Hindlimb muscle (tissue), 1 donor: ENCODE measurements around the gene CAPZB. TPM values are rescaled to one million over a fixed set of nuclear protein-coding genes. Genes with fewer than 3 reads are reported as not detected.

Experiments
- DNase-seq: peaks from one replicate; pipeline ENCODE4 v3.0.0-alpha.2; 2013
- polyA plus RNA-seq: library from polyadenylated mRNA; unstranded; fragments of 120-200 nt; gene quantifications from one replicate; pipeline ENCODE4 v1.2.1, GENCODE V29; 2013; ENCODE audit not compliant: insufficient read length

CAPZB gene
- polyA plus RNA-seq, 1 donor = 285 TPM

DNA sequence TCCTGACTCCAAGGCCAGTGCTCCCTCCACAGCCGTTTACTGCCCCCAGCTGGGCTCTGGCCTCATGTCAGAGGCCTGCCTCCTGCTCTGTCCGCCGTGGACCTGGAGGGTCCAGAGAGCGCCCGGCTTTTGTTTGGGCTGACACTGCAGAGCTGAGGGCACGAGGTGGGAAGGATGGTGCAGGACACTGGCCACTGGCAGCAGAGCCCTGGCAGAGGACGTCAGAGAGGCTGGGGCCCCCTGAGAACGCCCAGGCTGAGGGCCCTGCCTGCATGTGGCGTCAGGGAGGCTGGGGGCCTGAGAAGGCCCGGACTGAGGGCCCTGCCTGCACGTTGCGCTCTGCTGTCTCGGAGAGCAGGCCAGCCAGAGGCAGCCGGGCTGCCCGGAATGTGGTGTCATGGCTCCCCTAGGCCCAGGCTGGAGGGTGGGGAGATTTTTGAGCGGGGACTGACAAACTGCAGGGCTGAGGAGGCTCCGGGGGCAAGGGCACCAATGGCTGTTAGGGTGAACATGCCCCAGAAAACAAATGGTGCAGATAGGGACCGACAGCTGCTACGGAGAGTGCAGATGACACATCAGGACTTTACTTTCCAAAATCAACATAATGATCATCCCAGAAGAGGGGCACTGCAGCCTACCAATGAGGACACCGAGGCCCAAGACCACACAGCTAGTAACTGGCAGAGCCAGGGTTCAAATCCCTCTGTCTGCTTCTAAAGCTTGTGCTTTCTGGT lies 141.6 kb downstream of the CAPZB start:
- no peak for DNase-seq

DNA sequence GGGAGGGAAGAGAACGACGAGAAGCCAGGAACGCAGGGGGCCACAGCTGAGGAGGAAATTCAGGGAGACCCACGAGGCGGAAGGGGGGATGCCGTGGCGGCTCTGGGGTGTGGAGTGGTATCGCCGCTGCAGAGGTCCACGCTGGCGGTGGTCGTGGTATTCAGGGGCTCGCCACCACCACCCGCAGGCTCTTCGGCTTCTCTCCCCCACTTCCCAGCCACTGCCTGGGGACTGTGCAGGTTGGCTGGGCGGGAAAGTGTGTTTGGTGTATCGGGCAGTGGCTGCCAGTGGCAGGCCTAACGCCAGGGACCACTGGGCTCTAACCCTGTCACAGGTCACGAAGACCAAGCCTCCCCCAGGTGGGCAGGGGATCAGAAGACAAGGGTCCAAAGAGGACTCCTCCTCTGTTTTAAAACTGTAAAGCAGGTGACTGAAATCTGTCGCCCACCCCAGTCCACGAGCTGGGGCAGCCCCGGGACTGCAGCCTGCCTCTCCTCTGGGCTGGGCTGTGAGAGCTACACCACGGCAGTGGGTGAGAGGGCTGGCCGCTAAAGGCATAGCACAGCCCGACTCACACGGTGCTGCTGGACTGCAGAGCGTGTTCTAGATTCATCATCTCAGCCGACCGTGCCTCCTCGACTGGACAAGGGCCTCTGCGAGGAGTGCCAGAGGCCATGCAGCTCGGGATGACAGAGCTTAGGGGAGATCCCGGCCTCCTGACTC lies 142.3 kb downstream of the CAPZB start:
- no peak for DNase-seq

DNA sequence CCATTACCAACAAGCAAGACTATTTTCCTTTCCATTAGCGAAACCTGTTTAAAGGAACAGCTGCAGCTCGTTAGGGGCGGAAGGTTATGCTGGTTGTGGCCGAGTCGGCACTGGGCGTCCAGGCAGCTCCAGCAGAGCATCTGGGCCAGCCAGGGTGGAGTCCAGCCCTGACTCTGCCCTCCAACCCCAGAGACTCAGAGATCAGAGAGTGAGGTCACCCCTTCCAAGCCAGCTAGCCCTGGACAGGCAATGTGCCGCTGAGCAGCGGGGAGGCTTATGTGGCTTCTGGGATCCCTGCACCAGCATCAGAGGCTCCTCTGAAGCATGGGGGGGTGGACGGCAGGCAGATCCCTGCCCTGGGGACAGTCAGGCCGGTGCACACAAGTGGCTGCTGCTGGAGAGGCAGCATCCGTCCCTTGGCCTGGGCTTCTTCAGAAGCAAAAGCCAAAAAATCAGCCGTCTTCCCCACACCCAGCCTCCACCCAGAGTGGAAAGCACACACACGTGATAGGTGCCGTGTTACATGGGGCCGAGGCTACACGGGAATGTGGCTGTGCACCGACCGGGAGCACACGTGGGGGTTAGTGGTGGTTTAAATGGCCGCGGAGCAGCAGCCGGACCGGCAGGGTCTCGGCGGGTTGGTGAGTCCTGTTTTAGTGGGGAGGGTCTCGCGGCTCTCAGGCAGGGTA lies 143.1 kb downstream of the CAPZB start:
- DNase-seq = peak; percentile 38

DNA sequence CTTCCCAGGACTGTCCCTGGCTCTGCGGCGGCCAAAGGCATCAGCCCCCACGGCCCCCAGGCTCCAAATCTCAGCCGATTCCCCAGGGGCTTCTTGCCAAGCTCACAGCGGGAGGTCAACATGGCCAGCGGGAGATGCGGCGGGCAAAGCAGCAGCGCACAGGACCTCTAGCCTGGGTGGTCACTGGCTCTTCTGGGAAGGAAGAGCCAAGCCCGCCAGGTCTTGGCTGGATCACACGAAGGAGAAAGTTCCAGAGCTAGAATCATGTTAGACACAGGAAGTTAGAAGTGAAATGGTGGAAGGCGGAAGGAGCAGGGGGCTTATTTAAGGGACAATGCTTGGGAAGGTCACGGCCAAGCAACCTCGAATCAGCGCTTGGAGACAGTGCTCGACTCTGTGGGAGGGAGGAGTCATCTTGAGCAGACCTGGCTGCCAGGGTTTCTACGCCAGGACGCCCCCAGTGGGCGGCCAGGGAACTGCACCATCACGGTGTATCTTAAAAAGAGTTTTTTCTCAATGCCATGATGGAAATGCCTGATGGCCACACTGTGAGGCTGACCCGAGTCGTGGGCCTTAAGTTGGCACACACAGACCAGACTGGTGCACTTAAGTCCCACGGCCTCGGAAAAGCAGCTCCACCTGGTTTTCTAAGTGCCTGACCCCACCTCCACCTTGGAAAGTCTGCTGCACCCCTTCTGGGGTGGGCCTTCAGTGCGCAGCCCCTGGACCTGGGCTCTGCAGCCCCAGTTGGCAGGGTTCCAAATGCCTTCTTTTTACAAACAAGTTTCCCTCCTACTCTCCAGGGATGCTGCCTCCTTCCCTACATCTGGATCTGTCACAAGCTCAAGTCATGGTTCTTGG lies 143.9 kb downstream of the CAPZB start:
- peak; percentile 76 for DNase-seq

DNA sequence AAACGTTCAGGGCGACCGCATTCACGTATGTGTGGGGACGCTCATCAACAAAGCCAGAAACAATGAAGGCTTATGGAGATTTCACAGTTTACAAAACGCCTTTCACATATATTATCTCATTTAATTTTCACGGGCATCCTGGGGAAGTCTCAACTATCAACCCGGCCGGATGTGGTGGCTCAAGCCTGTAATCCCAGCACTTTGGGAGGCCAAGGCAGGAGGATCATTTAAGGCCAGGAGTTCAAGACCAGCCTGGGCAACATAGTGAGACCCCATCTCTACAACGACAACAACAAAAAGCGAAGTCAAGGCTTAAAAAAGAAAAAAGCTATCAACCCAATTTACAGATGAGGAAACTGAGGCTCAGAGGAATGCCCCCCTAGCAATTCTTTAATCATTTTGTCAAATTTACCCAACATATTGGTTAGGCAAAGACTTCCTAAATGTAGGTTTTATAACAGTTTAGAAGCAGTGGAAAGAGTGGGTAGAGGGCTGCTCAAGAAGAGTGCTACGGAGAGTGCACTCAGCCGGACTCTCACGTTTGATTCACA lies 144.9 kb downstream of the CAPZB start:
- DNase-seq = no peak

DNA sequence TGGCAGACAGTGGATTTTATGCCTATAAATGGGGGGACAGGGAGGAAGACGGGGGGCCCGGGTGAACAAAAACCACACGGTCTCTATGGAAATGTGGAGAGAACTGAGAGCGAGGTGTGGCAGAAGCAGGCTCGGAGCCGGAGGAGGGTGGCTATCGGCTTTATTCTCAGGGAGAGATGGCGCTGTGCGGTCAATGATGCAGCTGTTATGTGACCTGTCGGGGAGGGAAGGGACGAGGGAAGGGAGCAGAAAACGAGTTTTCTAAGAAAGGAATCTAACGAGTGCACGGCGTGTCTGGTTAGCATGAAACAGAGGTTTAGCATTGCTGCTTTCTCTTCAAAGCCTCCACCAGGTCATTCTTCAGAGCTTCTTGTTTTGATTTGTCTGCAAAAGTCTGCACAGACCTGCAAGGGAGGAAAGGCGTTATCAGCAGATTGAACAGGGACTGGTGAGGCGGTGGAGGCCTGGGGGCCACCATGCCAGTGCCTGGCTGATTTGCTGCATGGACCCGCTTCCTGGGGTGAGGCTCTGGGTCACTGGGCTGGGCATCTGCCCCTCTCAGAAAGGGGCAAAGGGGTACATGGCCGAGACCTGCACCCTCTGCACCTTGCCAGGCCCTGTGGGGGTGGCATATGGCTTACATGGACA lies 146.0 kb downstream of the CAPZB start:
- DNase-seq = no peak

DNA sequence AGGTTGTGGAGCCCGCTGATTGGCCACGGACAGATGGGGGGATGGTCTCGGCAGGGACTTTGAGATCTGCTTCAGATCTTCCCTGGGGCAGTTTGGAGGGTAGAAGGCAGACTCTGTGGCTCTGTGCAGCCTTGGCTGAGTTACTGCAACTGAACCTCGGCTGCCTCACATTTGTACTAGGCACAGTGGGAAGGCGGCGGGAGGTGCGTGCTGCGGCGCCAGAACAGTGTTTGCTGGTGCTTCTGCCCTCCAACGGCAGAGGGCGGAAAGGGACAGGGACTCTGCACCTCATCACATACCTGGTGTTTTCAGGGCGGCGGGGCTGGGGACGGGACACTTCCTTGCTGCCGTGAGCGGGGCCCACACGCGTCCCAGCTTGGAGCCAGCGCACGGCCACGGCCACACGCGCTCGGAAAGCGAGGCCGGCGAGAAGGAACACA lies 147.0 kb downstream of the CAPZB start:
- no peak for DNase-seq

DNA sequence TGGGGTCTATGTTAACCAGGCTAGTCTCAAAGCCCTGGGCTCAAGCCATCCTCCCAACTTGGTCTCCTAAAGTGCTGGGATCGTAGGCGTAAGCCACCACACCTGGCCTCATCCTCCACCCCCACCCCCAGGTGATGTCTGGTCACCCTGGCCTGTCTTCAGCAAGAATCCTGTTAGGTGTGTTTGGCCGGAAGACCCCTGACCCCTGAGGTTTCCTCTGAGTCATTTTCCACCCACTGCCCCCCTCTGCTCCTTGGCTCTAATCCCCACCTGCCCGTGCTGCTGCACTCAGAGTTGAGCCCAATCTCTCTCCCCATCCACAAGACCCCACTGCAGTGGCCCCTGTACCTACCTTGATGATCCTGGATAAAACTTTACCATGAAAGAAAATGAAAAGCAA lies 148.1 kb downstream of the CAPZB start:
- no peak for DNase-seq

DNA sequence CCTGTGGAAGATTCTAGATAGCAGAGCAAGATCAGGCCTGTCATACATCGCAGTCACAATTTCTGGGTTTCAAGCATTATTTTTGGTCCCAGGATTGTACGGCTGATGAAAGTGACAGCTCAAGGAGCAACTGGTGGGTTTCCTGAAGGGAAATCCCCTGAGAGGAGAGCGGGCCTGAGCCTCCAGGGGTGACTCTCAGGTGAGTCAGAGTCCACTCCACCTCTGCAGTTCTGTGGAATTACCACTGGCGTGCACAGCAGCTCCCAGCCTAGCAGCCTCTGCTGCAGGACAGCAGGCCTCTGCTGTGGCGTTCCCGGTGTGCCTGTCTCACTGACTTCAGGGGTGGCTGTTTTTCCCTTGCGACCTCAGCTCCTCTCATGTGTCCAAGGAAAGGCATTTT lies 148.8 kb downstream of the CAPZB start:
- DNase-seq = no peak

DNA sequence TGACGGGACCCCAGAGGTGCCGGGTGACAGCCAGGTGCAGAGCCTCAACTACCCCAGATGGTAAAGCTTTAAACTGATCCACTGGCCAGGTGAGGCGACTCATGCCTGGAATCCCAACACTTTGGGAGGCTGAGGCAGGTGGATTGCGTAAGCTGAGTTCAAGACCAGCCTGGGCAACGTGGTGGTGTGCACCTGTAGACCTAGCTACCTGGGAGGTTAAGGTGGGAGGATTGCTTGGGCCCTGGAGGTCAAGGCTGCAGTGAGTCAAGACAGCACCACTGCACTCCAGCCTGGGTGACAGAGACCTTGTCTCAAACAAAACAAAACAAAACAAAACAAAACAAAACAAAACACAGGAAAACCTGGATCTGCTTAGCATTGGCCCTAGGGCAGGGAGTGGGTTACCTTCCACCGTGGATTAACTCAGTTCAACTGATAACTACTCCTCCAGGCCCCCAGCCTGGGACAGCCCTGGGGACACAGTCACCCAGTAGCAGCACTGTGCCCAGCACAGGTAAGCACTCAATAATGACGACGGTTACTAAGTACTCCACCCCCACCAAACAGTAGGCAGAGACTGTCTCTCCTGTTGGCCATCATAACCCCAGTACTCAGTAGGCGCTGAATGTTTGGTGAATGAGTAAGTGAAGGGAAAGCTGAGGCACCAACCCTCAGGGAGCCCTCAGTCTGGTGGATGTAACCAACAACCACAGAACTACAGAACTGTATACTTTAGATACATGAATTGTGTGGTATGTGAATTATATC lies 151.6 kb downstream of the CAPZB start:
- DNase-seq = no peak

DNA sequence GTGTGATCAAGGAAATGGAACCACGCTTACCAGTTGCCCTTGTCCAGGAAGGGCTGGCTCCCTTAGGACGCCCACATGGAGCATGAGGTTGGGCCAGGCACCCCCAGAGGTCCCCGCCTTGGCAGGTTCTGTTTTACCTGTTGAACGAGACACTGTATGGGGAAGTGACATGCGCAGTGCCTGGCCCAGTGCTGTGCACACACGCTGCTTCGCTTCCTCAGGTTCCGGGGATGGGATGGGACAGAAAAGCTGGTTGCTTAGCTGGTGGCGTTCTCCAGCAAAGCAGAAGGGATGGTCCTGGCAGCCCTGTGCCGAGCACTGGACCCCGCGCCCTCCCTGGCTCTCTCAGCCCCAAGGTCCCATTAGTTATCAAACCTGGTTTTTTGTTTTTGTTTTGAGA lies 152.5 kb downstream of the CAPZB start:
- DNase-seq = no peak

DNA sequence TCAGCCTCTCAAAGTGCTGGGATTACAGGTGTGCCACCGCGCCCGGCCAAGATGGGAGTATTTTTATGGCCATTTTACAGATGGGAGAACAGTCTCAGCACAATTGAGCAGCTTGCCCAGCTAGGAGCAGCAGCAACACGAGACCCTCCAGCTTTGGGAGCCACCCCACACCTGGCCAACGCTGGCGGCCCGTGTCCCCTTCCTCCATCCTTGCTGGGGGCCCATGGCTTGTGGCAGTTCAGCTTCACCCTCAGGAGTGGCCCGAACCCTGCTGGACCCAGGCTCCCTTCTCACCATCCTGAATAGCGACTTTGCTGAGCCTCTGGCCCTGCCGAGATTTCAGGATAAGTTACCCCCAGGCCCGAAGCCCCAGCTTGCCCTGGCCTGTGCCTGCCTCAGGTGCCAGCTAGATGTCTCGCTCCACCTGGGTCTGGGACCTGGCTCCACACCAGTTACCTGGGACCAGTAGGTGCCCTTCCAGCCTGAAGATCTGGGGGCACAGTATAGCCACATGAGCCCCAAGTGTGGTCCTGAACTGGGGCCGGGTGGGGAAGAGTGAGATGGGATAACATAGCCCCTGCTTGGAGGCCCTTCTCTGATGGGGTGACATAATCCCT lies 154.0 kb downstream of the CAPZB start:
- DNase-seq = no peak

DNA sequence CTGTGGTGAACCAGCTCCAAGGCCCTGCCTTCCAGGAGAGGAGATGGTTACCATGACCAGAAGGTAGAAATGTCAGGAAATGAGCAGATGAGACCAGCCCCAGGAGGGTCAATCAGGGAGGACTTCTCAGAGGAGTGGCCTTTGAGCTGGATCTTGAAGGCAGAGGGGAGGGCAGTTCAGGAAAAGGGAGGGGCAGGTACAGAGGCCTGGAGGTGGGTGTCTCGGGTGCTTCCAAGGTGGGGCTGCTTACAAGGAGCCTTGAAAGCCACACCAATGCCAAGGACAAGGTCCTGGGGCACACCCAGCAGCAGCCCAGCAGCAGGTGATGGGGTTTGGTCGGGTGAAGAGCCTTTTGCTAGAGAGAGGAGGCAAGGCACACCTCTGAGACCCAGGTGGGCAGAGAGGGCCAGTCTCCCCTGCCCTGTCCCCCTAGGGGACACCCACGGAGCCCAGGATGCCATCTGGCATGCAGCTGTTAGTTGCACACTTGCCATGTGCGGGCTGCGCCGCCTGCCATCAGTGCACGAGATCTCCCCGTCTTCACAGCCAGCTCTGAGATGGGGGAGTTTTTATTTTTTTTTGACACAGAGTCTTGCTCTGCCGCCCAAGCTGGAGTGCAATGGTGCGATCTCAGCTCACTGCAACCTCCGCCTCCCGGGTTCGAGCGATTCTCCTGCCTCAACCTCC lies 154.7 kb downstream of the CAPZB start:
- no peak for DNase-seq

DNA sequence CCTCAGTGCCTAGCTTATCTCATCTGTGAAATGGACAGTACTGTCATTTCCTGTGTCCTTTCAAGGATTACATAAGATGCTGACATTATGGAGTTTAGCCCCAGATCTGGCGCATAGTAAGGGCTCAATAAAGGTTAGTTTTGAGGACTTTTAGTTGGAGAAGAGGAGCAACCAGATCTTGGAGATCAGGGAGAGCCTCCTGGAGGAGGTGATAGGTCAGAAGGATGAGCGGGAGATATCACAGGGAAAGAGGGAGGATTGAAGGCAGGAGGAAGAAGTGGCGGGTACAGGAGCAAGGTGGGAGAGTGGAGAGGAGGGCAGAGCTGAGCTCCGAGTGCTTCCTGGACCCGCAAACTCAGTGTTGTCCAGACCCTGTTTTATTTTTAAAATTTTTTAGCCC lies 155.7 kb downstream of the CAPZB start:
- DNase-seq = no peak

DNA sequence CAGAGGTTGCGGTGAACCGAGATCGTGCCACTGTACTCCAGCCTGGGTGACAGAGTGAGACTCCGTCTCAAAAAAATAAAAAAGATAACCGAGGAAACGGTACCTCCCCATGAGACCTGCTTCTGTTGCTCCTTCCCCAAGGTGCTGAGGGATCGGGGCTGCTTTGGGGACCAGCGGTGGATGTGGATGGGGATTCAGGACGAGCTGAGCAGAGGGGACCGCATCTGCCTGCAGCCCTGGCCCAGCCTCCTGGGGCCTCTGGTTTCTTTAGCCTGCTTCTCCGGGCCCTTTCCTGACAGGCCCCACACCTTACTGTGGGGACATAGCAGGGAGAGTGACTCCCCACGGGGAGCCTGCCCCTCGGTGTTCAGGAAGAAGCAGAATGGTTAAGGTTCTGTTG lies 156.2 kb downstream of the CAPZB start:
- DNase-seq = no peak

DNA sequence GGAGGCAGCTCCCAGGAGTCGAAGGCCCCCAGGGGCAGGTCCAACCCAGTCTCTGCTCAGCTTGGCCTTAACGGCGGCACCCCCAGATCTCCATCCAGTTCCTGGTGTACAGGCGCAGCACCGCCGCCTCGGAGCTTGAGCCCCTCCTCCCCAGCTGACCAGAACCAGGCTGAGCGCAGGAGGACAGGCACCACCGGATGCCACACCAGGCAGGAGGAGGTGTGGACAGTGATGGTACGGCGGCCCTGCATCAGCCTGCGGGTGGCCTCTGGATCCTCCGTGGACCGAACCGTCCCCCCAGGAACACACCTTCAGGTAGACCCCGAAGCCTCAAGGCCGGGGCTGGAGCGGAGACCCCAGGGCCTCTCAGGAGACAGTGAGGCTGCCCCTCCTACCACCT lies 156.9 kb downstream of the CAPZB start:
- no peak for DNase-seq

DNA sequence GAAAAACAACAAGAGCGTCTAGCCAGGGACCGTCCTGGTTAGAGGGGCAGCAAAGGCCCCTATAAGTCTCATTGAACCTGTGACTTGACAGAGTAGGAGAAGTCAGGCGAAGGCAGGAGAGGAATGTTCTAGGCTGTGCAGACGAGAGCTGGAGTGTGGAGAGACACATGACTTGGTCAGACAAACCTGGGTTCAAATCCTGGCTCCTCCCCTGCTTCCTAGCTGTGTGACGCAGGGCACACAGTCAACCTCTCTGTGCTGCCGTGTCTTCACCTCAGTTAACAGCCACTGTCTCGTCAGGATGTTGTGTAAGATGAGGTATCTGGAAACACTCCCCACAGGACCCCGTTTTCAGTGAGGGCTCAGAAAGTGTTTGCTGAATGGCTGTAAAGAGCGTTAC lies 157.6 kb downstream of the CAPZB start:
- DNase-seq = no peak

DNA sequence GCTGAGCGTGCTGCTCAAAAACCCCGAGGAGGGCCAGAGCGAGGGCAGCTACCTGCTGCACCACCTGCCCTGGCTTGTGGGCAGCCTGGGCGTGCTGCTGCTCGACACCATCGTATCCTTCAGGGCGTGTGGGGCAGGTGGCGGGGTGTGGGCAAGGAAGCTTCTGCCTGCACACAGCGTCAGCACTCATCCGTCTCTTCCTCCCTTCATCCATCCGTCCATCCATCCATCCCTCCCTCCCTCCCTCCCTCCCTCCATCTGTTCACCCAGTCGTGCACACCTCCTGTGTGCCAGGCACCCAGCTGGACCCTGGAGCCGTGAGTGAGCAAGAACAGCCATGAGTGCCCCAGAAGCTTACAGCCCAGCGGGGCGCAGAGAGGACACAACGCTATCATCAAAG lies 158.0 kb downstream of the CAPZB start:
- DNase-seq = no peak

DNA sequence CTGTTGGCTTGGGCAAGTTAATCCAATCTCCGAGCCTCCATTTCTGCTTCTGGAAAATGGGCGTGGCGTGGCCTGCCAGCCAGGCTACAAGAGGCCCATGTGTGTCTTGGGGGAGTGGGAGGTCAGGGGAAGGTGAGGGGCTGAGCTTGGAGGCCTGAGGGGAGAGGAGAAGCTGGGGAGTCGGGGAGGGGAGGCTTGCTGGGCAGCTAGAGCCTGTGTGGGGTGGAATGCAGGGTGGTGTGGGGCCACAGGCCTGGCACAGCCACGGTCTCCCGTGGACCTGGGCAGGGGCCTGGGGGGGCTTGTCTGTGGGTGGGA lies 158.6 kb downstream of the CAPZB start:
- no peak for DNase-seq
